ENCODE results near the gene TRDMT1.

Gene TRDMT1

DNA sequence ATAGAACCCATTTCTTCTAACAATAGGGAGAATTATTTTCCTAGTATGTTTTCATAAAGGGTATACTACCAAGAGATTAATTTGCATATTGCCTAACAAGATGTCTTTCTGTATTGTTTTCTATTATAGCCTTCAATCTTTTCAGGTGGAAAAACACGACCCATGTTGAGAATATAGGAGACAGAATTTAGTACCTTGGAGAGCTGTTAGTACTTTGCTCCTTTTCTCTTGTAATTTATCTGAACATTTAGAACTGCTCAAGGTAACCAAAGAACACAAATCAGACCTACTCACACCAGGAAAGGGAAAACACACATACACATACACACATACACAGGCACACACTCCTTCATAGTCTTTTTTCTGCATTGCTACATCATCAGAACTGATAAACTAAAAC is 7.8 kb upstream of the TRDMT1 start:
- DNase-seq, result no peak

DNA sequence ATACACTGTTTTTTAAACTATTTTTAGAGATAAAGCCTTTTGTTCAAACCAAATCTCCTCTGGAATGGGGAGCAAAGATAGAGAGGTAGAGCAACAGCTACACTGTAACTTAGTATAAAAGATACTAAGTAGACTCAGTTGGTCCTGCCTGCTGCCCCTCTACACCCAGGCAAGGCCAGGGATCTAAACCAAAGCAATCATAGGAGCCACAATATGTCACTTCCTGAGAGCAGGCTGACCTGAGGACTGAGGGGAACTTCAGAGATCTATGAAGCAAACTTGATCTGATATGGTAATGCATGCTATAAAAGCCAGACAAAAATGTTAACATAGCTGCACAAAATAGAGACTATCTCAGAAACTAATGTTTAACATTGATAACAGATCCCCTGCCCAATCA is 7.0 kb upstream of the TRDMT1 start:
- DNase-seq, result no peak

DNA sequence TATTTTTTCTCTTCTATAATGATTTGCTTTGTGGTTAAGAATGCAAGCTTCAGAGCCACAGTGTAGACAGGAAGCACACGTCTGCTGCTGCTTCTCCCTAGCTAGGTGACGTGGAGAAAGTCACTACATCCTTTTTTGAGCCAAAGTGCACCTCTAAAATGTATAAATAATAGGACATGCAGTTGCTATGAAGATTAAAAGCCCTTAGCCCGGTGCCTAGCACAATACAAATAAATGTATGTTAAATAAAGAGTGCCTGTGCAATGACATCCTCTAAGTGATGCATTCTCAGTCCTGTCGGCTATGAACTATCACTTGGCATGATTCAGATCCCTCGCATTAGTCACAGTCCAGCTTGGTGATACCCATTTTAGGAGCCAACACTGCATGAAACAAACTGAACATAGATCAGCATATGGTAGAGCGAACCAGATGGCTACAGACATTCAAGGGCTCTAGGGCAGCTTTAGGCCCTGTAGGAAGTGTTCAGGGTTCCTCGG is 4.8 kb upstream of the TRDMT1 start:
- no peak for DNase-seq

DNA sequence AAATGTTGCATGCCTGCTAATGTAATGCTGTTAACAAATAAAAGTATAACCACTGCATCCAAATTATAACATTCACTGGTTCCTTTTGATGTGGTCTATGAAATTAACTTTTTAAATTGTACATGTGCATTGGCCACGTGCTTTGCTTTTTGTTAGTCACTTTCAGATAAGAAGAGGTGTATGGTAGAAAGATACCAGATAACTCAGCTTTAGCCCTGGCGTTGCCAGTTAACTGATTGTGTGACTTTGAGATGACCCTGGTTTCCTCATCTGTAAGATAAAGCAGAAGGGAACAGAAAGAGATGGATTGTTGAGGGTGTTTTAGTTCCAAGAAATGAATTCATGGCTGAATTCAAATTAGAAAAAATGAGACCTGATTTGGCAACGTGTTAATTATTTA is 1.9 kb upstream of the TRDMT1 start:
- DNase-seq, result no peak

DNA sequence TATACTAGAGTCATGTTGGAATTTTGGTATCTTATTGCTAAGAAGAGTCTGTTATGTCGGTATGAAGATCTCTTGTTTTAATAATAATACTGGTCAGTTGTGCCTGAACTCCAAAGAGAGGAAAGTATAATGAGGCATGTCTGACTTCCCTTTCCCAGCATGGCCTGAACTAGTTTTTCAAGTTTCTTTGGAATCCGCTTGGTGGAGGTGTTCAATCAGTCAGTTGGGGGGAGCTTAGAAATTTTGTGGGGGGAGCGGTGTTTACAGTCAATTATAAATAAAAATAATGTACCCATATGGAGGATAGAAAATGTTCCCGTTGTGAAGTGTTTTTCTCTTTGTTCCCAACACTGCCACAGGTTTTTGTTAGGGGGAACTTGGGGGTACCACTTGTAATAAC is 1.5 kb upstream of the TRDMT1 start:
- no peak for DNase-seq

DNA sequence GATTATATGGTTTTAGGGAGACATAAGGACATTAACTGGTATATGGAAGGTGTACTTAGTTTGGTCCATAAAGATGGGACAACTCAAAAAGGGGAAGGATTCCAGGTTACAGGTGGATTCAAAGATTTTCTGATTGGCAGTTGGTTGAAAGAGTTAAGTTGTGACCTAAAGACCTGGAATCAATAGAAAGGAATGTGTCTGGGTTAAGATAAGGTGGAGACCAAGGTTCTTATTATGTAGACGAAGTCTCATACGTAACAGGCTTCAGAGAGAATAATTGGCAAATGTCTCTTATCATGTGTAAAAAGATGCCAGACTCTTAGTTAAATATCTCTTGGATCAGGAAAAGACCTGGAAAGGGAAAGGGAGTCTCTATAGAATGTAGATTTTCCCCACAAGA is 1.0 kb upstream of the TRDMT1 start:
- DNase-seq, result no peak

DNA sequence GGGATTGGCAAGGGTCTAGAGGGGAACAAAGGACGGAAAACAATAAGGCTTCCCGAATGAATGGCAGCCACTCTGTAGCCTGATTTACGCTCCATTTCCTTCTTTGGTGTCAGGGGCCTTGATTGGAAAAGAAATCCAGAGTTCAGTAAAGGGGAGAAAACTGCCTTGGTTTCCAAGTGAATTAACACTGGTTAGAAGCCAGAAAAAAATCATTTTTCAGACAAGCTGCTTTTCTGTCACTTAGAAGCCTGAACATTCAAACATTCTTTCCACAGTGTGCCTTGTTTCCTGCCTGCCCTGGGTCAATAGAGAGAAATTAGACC is 283 bp upstream of the TRDMT1 start:
- no peak for DNase-seq

DNA sequence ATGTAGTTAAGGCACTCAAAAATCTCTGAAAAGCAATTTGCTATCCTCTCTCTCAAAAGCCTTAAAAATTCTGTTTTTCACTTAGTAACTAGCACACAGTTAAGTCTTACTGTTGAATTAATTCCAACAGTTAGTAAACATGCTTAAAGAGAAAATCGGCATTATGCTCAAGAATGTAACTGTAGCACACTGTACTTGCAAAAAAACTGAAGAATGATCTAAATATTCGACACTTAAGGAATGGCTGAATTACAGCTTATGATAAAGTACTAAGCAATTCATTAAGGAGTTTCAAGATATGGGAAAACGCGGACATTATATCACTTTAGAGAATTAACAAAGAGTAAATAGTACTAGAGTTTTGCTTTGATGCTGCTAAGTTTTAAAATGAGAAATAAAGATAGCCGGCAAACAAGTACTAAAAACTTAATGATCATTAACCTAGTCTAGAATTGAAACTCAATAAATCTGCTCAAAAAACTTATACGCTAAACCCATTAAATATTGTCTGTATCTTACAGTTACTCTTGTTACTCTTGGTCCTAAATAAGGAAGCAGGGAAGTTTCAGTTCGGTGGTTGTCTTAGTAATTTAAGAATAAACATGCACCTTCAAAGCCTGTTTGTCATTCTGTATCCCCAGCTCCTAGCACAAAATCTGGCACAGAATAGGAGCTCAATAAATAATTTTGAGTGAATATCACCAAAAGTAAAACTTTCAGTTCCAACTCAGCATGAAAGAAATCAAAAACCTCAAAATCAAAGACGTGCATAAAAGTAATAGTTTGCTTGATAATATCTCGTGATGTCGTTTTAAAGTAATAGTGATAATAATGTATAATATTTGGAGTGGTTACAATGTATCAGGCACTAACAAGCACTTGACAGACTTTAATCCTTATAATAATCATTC is 1.2 kb downstream of the TRDMT1 start:
- DNase-seq, result no peak

DNA sequence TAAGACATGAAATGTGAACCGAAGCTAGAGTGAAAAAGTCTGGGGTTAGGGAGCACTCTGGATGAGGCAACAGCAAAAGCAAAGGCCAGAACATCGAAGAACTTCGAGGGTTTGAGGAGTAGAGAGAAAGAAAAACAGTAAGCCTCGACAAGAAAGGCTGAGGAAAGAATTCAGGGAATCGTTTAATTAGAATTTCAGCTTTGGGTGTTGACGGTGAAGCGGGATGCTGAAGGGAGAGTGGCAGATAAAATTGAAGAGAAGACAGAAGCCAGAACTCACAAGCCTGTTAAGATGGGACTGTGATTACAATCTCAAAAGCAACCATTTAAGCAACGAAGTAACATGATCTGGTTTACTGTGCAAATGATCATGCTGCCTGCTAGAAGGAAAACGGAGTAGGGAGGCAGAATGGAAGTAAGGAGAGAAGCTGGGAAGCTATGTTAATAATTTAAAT is 2.1 kb downstream of the TRDMT1 start:
- no peak for DNase-seq

DNA sequence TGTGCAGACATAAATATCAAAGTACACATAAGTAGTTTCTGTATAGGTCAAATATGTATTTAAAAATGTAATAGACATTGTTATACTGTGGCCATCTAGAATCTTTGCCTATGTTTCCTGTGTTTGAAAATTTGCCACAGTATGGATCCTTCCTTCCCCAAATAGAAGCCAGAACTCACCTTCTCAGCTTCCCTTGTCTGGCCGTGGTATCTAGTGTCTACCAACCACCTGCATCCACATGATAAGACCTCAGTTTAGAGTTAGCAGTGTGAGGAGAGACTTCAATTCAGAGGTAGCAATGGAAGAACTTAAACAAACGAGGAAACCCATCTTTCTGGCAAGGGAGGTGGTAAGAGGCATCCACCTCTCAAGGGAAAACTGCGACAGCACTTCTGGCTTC is 4.9 kb downstream of the TRDMT1 start:
- no peak for DNase-seq

DNA sequence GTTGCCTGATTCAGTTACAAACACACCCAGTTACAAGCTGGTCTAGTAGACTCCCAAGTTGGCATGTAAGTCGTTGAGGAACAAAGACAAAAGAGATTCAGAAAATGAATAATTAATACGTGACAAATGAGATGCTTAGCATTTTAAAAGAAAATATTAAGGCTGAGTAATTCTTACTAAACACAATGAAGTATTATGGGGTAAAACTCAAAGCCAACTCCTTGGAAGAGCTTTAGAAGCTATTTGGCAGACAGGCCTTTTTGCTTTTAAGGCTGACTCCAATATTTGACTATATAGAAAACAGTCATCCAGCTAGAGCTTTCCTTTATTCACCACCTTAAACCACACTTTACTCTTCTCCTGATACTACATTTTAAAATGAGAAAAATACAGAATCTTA is 5.4 kb downstream of the TRDMT1 start:
- no peak for DNase-seq

DNA sequence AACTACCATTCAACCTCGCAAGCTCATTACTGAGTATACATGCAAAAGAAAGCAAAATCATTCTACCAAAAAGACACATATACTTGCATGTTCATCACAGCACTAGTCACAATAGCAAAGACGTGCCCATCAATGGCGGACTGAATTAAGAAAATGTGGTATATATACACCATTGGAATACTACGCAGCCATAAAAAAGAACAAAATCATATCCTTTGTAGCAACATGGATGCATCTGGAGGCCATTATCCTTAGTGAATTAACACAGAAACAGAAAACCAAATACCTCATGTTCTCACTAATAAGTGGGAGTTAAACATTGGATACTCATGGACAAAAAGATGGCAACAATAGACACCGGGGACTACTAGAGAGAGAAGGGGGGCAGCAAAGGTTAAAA is 6.4 kb downstream of the TRDMT1 start:
- DNase-seq, result no peak

DNA sequence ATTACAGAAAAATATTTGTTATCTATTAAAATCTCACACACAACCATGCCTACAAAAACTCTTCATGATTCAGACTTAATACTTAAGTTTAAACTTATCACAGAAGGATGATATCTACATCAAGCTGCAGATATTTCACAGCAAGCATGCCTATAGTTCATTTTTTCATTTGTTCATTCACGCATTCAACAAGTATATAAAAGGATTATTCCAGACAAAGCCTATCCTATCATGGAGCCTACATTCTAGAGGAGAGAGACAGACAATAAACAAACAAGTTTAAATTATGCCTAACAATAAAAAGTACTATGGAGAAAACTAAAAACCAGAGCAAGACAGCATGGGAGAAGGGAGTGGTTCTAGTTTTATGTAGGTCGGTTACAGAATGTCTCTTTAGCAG is 10.9 kb downstream of the TRDMT1 start:
- DNase-seq, result no peak

DNA sequence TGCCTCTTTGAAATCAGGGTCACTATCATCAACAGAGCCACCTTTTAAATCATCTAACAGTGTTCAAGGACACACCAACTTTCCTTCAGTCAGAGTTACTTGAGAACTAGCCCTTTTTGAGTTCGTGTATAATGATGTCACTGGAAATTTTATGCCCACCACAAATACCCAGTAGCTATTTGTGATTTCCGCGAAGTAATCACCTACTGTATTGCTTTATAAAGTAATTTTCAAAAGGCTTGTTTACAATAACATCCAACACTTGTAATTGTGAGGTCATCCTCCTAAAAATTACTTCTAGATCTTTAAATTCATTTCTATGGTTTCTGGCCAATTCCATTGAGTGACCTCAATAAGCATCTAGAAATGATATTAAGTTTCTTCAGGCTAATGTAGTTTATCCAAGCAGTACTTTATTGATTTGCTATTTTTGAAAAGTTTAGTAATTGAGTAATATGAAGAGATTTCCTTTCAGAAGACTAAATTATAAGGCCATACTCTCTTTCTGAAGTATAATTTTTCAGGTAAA is 12.8 kb downstream of the TRDMT1 start:
- DNase-seq, result no peak

DNA sequence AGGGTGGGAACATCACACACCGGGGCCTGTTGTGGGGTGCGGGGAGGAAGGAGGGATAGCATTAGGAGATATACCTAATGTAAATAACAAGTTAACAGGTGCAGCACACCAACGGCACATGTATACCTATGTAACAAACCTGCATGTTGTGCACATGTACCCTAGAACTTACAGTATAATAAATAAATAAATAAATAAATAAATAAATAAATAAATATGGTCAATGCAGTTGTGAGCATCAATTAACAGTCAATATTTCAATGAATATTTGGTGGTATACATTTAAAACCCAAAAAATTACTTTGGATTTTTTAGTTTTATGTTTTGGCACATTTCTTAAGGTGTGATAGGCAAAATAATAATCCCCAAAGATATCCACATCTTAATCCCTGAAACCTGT is 15.6 kb downstream of the TRDMT1 start:
- DNase-seq, result no peak

DNA sequence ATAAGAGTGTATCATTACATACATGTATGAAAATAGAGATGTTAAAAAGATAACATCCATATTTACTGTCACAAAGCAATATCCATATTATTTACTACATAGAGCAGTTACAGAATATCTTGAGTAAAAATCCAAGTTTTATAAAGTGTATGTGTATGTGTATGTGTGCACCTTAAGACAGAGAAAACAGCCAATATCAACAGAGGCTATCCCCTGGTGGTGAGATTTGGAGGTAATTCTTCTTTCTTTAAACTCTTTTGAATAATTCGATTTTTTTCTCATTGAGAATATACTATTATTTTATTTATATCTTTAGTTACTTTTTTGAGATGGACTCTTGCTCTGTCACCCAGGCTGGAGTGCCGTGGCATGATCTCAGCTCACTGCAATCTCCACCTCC is 18.4 kb downstream of the TRDMT1 start:
- DNase-seq, result no peak

DNA sequence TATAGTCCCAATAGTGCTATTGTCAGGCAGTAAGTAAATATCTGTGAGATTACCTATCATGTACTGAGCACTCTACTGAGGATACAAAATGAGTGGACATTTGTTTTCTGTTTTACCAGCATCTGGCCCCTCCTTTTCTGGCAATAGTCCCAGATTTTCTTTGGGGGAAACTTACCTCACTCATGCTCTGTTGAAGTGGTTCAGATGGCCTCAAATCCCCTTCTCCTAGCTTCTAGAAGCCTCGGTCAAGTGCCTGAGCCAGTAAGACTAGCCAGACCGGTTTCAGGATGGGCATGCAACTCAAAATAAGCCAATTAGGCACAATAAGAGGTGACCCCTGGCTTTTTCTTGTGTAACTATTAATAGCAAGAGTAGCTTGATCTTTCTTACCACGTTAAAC is 19.7 kb downstream of the TRDMT1 start:
- no peak for DNase-seq

DNA sequence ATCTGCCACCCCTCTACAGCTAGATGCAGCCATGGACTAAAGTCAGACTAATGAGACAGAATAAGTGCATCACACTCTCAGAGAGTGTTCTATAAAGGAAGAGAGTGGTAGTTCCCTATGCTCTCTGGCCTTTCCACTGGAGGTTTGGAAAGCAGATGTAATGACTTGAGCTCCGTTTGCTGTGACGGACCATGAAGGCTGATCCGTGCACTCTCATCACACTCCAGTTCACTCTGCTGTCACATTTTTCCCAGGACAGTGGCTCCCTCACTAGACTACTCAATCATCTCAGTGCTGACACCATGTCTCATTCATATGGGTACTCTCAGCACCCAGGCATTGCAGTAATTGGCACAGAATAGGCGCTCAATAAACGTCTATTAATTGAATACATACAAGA is 20.4 kb downstream of the TRDMT1 start:
- DNase-seq, result no peak

DNA sequence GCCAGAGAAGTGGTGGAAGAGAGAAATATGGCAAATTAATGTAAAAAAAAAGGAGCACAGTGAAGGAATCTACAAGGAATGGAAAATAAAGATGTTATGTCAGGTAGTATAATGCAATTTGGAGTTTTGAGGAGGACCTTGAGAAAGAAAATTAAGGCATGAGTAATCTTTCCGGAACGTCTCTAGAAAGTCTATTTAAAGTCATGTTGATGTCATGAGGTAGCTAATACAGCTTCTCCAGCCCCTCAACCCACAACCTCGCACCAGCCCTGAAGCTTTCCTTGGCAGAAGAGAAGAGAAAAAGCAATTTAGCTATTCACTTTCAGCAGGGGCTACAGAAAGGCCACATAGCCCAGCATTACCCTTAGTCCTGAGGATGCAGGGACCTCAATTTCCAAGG is 22.5 kb downstream of the TRDMT1 start:
- DNase-seq, result no peak

DNA sequence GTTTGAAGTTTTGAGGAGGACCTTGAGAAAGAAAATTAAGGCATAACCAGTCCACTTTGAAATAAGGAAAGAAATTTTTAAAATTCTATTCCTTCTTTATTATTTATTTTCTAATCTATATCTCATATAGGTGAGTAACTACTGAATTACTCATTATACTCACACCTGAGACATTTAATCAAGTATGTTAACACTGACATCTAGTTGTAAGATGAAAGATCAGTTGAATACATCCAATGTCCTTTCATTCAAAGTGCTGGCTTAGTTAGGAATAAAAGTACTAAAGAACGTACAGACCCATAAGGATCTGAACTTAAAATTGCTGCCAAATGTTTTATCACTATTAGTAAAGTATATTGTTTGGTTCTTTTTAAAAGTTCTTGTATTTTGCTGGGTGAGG is 23.5 kb downstream of the TRDMT1 start:
- DNase-seq, result no peak

DNA sequence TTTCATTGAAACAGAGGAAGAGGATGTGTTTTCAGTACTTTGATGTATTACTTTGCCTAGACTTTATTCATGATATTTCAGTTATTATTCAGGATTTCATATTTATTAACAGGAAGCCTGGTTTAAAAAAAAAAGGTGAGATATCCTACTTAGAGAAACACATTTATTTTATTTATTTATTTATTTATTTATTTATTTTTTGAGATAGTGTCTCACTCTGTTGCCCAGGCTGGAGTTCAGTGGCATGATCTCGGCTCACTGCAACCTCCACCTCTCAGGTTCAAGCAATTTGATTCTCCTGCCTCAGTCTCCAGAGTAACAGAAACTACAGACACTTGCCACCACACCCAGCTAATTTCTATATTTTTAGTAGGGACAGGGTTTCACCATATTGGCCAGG is 24.5 kb downstream of the TRDMT1 start:
- DNase-seq, result no peak

DNA sequence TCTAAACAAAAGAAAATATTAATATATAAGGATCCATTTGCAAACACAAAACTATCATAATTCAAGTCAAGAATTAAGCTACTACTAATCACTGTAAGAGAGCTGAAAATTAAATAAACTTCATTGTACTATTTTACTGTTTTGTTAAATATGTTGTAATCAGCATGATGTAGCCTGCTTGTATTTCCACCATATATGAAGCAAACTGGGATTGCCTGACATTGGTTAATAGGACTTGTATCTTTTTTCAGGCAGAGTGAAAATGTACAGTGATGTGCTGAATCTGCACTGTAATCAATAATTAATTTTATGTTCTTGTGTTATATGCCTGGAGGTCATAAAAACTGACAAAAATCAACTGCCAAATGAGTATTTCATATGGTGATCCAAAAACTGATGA is 25.4 kb downstream of the TRDMT1 start:
- DNase-seq, result no peak

DNA sequence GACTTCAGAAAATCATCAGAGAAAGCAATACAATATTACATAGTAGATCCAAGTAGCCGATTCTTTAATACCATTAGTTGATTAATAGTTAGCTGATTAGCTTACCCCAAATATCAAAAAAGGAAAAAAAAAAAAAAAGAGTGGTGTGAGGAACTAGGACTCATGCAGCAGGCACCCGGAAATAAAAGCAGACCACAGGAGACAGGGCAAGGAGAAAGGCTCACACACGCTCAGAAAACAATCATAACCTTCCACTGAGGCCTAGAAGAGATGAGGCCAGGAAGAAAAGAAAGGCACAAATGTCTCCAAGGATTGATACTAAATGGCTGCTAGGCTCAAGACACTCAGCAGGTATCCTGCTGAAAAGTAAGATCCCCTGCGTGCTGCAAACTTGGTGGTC is 25.9 kb downstream of the TRDMT1 start:
- no peak for DNase-seq

DNA sequence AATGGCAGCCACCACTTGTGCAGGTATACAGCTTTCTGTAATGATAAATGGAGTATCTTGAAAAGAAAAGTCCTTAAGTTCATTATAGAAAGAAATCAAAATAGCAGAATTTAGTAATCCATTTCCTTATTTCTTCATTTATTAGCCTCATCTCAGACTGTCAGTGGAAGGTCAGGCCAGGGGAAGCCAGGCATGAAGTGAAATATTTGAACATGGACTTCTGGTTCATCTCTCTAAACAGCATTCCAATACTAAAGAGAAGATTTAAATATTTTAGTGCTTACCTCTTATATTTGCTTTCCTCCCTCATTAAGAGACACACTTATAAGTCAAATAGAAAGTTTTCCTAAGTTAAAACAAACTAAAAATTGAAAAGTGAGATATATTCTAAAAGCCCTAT is 26.8 kb downstream of the TRDMT1 start:
- DNase-seq, result no peak

DNA sequence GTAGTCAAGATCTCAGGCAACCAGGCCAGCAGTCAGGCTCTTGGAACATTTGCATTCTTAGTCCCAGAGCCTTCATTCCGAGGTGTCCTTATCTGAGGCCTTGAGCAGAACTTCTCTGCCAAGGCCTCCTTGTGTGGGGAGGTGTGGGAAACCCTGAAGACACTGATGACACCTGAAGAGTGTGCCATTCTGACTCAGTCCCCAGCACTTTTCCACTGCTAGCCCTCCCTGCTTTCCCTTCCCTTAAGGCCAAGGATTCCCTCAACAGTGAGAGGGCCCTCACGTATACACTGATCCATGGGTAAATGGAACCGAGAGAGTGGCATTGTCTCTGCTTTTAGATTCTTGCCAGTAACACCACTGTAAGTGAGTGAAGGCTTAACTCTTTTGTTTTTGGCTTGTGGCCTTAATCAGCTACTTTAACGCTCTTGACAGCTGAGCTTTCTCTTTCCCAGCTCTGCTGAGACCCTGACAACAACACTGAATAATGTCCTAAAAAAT is 30.3 kb downstream of the TRDMT1 start:
- no peak for DNase-seq

All from activated gamma-delta T cell (primary cell).